HG03060 (cell line): ENCODE measurements around the gene NOXO1.
"Not testable (repeated sequence)": the region's sequence is repeated elsewhere in the genome, so short reads cannot be mapped to it uniquely, and the experiment has no call there.

ENCODE experiments used
- ATAC-seq: cut with Tn5 transposase; IDR thresholded peaks from one replicate; pipeline ENCODE4 v1.9.1; 2021; ENCODE audit warnings: low read depth, moderate number of reproducible peaks; ENCODE audit not compliant: unreplicated experiment

The NOXO1 gene

GRCh38 chr16:2013527-2013926, 32.3 kb upstream of the NOXO1 start:
- no peak for ATAC-seq

GRCh38 chr16:2011726-2012125, 30.5 kb upstream of the NOXO1 start:
- ATAC-seq = not testable (repeated sequence)

- ATAC-seq = no peak
These were observed 28.7 kb upstream of the NOXO1 start, which contains the start of gene ZNF598 for GRCh38 chr16:2009791-2010510. Gene ZNF598, minus strand, starts transcription at chr16:2009821.

- ATAC-seq = no peak
These were observed 28.0 kb upstream of the NOXO1 start for GRCh38 chr16:2009164-2009711.

- ATAC-seq = no peak
These were observed 27.4 kb upstream of the NOXO1 start for GRCh38 chr16:2008631-2009163.

GRCh38 chr16:2008009-2008526, 26.8 kb upstream of the NOXO1 start:
- ATAC-seq = no peak

- ATAC-seq = no peak
These were observed 26.0 kb upstream of the NOXO1 start for GRCh38 chr16:2007081-2007836.

- ATAC-seq = no peak
These were observed 25.0 kb upstream of the NOXO1 start for GRCh38 chr16:2006317-2006716.

GRCh38 chr16:2005646-2006045, 24.4 kb upstream of the NOXO1 start:
- no peak for ATAC-seq

- no peak for ATAC-seq
These were observed 23.7 kb upstream of the NOXO1 start for GRCh38 chr16:2004795-2005517.

- ATAC-seq = no peak
These were observed 22.8 kb upstream of the NOXO1 start for GRCh38 chr16:2003827-2004641.

- ATAC-seq = no peak
These were observed 22.1 kb upstream of the NOXO1 start for GRCh38 chr16:2003231-2003826.

GRCh38 chr16:2002406-2003230, 21.3 kb upstream of the NOXO1 start:
- ATAC-seq = no peak

GRCh38 chr16:2001456-2002355, 20.4 kb upstream of the NOXO1 start:
- ATAC-seq = no peak

- no peak for ATAC-seq
These were observed 19.8 kb upstream of the NOXO1 start for GRCh38 chr16:2001035-2001434.

- ATAC-seq = no peak
These were observed 18.7 kb upstream of the NOXO1 start for GRCh38 chr16:1999866-2000514.
